ENCODE results near the gene SERPINB12. TPM values are rescaled to one million over a fixed set of nuclear protein-coding genes. Genes with fewer than 3 reads are reported as not detected.

SERPINB12 gene
- total RNA-seq, 1 donor from 2014 or later: not detected

DNA sequence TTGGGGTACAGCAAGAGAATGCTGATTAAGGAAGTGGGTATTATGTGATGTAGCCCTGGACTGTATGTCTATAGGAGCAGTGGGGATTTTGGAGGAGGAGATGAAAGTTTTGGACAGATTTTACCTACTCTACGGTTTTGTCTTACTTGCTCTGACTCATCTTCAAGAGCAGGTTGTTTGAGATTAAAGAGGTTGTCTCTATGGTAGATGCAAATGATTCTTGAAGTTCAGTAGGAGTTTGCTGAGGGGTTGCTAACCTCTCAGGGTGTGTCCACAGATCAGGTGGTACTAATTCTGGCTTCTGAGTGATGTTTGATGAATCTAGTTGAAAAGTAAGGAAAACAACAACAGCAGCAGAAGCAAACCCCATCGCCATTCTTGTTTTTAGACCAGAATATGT lies 9.7 kb upstream of the SERPINB12 start:
- Histone ChIP-seq H3K4me3 (no peak overlapping the region), H3K9me3 (no peaks in the 10 kb centered on the region), H3K36me3 (no peaks in the 10 kb centered on the region), H3K27me3 (no peaks in the 10 kb centered on the region), H3K27ac (no peak overlapping the region), H3K4me1 (no peaks in the 10 kb centered on the region)
- no peak for TF ChIP-seq CTCF (IDR thresholded peaks at IDR 0.05)
- no peak for ATAC-seq
- no peak for DNase-seq
- intact Hi-C loops (cut with DNase I): no loop called here

DNA sequence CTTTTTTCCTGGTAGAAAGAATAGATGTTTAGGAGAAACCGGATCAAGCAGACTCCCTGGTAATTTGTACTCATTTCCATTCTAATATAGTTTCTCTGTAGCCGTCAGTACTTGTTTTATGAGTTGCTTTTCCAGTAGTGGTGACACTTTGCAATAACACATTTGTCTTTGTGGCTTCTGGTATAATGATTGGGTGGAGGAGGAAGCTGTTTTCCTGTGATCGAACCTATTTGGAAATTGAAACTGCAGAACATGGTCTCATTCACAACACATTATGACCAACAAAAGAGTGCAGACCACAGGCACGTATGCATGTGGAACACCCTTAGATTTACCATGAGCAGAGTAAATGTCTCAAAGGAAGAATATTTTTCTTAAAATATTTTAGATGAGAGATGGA lies 7.6 kb upstream of the SERPINB12 start:
- H3K36me3 ChIP-seq: no peaks in the 10 kb centered on the region
- no peak overlapping the region for H3K4me3 ChIP-seq
- H3K27me3 ChIP-seq: no peaks in the 10 kb centered on the region
- no peaks in the 10 kb centered on the region for H3K4me1 ChIP-seq
- H3K9me3 ChIP-seq: no peaks in the 10 kb centered on the region
- H3K27ac ChIP-seq: no peak overlapping the region
- DNase-seq (no peak), ATAC-seq (no peak)
- no peak for TF ChIP-seq CTCF (IDR thresholded peaks at IDR 0.05)
- intact Hi-C loops (cut with DNase I): no loop called here

DNA sequence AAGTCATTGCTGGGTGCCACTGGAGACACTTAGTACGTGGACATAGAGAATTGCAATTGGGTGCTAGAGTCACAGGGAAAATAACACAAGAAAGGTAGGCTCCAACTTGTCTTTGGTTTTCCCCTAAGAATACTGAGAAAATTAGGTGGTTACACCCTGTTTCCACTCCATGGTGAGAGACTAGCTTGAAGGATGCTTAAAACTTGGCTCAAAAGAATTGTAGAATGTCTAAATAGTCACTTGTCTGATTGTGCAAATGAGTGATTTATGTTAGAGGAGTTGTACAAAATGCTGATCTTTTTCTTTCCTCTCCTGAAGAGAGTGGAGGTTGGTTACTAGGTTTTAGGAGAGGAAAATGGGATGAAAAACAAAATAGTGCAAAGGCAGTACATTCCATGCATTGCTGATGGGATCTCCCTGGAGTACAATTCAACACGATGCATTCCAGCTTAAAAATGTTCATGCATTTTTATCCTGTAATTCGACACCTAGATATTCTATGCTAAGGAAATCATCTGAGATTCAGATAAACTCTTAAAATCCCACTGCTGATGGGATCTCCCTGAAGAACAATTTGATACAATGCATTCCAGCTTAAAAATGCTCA lies 2.2 kb upstream of the SERPINB12 start:
- Histone ChIP-seq H3K36me3 (no peaks in the 10 kb centered on the region), H3K9me3 (no peaks in the 10 kb centered on the region), H3K4me3 (no peak overlapping the region), H3K27ac (no peak overlapping the region), H3K27me3 (no peaks in the 10 kb centered on the region), H3K4me1 (no peaks in the 10 kb centered on the region)
- ATAC-seq: no peak
- no peak for TF ChIP-seq CTCF (IDR thresholded peaks at IDR 0.05)
- no peak for DNase-seq
- intact Hi-C loops (cut with DNase I): no loop called here

DNA sequence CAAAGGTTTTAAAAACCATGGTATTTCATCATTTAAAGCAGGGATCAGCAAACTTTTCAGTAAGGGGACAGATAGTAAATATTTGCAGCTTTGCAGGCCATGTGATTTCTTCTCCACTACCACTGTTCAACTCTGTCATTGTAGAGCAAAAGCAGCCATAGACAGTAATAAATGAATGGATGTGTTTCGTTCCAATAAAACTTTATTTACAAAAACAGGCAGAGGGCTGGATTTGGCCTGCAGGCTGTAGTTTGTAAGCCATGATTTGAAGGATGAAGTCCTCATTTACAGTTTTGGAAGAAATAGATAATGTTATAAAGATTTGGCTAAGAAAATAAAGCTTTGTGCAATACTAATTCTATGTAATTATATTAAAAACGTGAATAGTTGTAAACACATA lies 1.8 kb downstream of the SERPINB12 start:
- DNase-seq (no peak), ATAC-seq (no peak)
- Histone ChIP-seq H3K36me3 (no peaks in the 10 kb centered on the region), H3K4me3 (no peak overlapping the region), H3K27me3 (no peaks in the 10 kb centered on the region), H3K9me3 (no peaks in the 10 kb centered on the region), H3K27ac (no peak overlapping the region), H3K4me1 (no peaks in the 10 kb centered on the region)
- intact Hi-C loops (cut with DNase I): no loop called here
- no peak for TF ChIP-seq CTCF (IDR thresholded peaks at IDR 0.05)

- Histone ChIP-seq H3K36me3 (no peaks in the 10 kb centered on the region), H3K9me3 (no peaks in the 10 kb centered on the region), H3K27ac (no peak overlapping the region), H3K27me3 (no peaks in the 10 kb centered on the region), H3K4me3 (no peak overlapping the region), H3K4me1 (no peaks in the 10 kb centered on the region)
- intact Hi-C loops (cut with DNase I): no loop called here
- TF ChIP-seq CTCF (IDR thresholded peaks at IDR 0.05): no peak
- ATAC-seq (no peak), DNase-seq (no peak)
These were observed 2.8 kb downstream of the SERPINB12 start for GRCh38 chr18:63545000-63545399.

DNA sequence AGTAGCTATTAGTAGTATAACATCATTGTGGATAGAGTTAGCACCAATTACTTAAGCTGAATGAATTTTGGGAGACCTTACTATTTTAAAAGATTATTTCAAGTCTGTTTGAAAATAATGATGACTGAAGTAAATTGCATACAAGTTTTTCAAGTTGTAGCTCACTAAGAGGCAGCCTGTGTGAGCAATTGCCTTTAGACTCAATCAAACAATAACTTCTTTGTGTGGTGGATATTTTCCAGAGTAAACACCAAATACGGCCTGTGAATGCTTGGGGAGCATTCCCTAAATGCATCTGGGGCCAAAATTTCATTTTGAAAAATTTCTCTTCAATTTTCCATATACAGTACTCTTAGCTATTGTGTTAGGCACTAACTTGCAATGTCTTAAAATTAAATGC lies 7.9 kb downstream of the SERPINB12 start:
- Histone ChIP-seq H3K9me3 (no peaks in the 10 kb centered on the region), H3K27me3 (no peaks in the 10 kb centered on the region), H3K4me1 (peaks cover 15% of the 10 kb centered on the region), H3K27ac (no peak overlapping the region), H3K4me3 (no peak overlapping the region), H3K36me3 (no peaks in the 10 kb centered on the region)
- ATAC-seq (no peak), DNase-seq (no peak)
- intact Hi-C loops (cut with DNase I): no loop called here
- TF ChIP-seq CTCF (IDR thresholded peaks at IDR 0.05): no peak
